ENCODE data around the gene CDH15. TPM values are rescaled to one million over a fixed set of nuclear protein-coding genes. Genes with fewer than 3 reads are reported as not detected.

The CDH15 gene
- total RNA-seq, 1 experiment from 2014 or later: 0.05 TPM

DNA sequence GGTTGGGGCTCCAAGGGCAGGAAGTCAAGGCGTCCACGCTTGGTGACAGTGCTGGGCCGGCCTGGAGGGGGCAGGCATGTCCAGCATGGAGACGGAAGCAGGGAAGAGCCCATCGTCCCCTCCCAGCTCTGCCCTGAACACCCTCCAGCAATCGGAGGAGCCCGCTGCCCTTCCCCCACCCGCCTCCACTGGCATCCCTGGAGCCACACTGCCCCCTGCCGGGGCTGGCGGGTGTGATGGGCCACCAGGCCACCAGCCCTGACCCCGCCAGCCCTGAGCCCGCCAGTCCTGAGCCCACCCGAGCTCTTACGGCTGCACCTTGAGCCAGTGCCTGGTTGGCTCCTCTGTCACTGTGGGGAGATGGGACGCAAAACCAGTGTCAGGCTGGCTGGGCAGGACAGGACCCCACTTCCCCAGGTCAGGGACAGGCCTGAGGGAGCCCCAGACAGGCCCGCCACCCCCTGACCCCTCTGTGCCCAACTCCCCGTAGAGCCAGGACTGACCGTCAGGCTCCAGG is 4.1 kb upstream of the CDH15 start:
- Histone ChIP-seq H3K4me1 (replicated peaks) (peaks cover 6% of the 10 kb centered on the region), H3K27ac (no peak overlapping the region), H3K27me3 (replicated peaks) (peaks cover 43% of the 10 kb centered on the region), H3K4me3 (no peak overlapping the region), H3K9me3 (replicated peaks) (no peaks in the 10 kb centered on the region), H3K36me3 (no peaks in the 10 kb centered on the region)
- peak; percentile 64 to 90 for DNase-seq (ENCODE audit: low read depth in 1 of 2, low spot score in 2 of 2)

DNA sequence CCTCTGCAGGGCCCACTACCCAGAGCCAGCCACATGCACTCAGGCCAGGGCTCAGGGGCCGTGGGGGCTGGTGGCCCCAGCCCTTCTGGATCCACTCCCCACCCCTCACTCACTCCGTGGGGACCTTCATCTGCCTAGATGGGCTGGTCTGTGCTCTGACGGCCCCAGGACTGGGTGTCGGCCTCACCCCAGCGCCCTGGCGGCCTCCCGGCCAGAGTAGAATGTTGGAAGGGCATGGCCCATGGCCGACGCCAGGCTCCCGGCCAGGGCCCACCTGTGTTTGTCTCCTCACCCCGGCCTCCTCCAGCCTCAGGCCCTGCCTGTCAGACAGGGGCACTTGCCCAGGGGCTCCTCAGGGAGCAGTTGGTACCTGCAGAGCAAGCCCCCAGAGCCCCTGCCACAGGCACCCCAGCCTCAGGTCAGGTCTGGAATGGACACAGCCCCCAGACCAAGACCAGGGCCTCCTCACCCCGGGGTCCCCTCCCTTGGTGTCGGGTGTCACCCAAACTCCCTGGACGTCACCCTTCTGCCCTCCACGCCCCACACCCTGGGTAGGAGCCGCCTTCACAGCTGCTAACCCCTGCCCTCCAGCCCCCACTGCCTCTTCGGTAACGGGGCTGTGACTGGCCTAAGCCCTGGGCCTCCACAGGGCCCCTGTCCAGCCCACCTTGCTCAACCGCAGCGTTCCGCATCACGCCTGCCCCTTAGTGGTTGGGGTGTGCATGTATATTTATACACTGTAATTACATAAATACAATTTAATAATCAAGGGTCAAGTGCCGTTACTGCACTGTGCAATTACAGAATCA is 3.0 kb upstream of the CDH15 start:
- Histone ChIP-seq H3K27me3 (replicated peaks) (peaks cover 43% of the 10 kb centered on the region), H3K27ac (no peak overlapping the region), H3K4me3 (no peak overlapping the region), H3K36me3 (no peaks in the 10 kb centered on the region), H3K9me3 (replicated peaks) (no peaks in the 10 kb centered on the region), H3K4me1 (replicated peaks) (peaks cover 6% of the 10 kb centered on the region)
- no peak for DNase-seq (ENCODE audit: low read depth in 1 of 2, low spot score in 2 of 2)

GRCh38 chr16:89169778-89170177 is 1.8 kb upstream of the CDH15 start:
- Histone ChIP-seq H3K4me3 (no peak overlapping the region), H3K4me1 (replicated peaks) (peaks cover 6% of the 10 kb centered on the region), H3K27ac (no peak overlapping the region), H3K9me3 (replicated peaks) (no peaks in the 10 kb centered on the region), H3K27me3 (replicated peaks) (peaks cover 50% of the 10 kb centered on the region), H3K36me3 (no peaks in the 10 kb centered on the region)
- no peak for DNase-seq (ENCODE audit: low read depth in 1 of 2, low spot score in 2 of 2)

GRCh38 chr16:89170346-89171215 is 967 bp upstream of the CDH15 start:
- no peaks in the 10 kb centered on the region for H3K36me3 ChIP-seq
- H3K4me3 ChIP-seq: no peak overlapping the region
- no peak for DNase-seq (ENCODE audit: low read depth in 1 of 2, low spot score in 2 of 2)
- H3K4me1 ChIP-seq (replicated peaks): peaks cover 6% of the 10 kb centered on the region
- no peaks in the 10 kb centered on the region for H3K9me3 ChIP-seq (replicated peaks)
- H3K27me3 ChIP-seq (replicated peaks): peaks cover 50% of the 10 kb centered on the region
- no peak overlapping the region for H3K27ac ChIP-seq

GRCh38 chr16:89172171-89172527 is 601 bp downstream of the CDH15 start:
- no peak for DNase-seq (ENCODE audit: low read depth in 1 of 2, low spot score in 2 of 2)
- H3K36me3 ChIP-seq: no peaks in the 10 kb centered on the region
- H3K27me3 ChIP-seq (replicated peaks): peaks cover 55% of the 10 kb centered on the region
- H3K27ac ChIP-seq: no peak overlapping the region
- H3K4me3 ChIP-seq: no peak overlapping the region
- H3K4me1 ChIP-seq (replicated peaks): peaks cover 4% of the 10 kb centered on the region
- no peaks in the 10 kb centered on the region for H3K9me3 ChIP-seq (replicated peaks)

- peaks cover 56% of the 10 kb centered on the region for H3K27me3 ChIP-seq (replicated peaks)
- no peaks in the 10 kb centered on the region; the same call in 1 of the 2 replicates for H3K4me1 ChIP-seq (replicated peaks)
- no peak for DNase-seq (ENCODE audit: low read depth in 1 of 2, low spot score in 2 of 2)
- no peak overlapping the region for H3K27ac ChIP-seq
- H3K4me3 ChIP-seq: no peak overlapping the region
- H3K9me3 ChIP-seq (replicated peaks): no peaks in the 10 kb centered on the region
- H3K36me3 ChIP-seq: no peaks in the 10 kb centered on the region
Measured at GRCh38 chr16:89172528-89173173, 1.1 kb downstream of the CDH15 start.

DNA sequence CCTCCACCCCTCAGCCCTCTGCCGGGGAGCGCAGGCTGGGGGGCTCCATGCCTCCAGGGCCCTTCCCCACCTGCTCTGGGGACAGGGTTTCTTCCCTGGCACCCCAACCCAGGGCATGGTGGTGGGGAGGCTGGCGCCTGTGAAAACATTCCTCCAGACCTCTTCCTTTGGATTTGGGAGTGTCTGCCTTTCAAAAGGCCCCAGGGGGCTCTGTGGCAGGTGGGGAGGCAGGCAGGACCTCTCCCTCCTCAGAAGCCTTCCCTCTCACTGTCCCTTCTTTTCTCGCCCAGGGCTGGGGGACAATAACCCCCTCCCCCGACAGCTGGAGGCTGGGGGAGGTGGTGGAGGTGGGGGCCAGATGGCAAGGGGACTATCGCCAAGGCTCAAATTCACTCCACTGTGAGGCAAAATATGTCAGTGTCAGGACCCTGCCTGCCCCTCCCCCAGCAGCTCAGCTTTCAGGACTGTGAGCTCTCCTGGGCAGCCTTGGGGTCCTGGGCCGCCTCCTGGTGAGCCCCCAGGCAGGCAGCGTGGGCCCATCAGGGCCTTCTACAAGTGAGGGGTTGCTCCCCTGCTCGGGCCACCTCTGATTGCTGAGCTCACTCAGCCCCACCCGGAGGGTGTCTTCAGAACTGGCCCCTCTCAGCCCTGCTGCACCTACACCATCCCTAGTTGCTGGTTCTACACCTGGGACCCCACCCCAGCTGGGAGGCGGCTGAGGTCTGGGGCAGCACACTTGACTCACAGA is 1.8 kb downstream of the CDH15 start:
- peaks cover 56% of the 10 kb centered on the region for H3K27me3 ChIP-seq (replicated peaks)
- no peaks in the 10 kb centered on the region for H3K36me3 ChIP-seq
- H3K4me3 ChIP-seq: no peak overlapping the region

DNA sequence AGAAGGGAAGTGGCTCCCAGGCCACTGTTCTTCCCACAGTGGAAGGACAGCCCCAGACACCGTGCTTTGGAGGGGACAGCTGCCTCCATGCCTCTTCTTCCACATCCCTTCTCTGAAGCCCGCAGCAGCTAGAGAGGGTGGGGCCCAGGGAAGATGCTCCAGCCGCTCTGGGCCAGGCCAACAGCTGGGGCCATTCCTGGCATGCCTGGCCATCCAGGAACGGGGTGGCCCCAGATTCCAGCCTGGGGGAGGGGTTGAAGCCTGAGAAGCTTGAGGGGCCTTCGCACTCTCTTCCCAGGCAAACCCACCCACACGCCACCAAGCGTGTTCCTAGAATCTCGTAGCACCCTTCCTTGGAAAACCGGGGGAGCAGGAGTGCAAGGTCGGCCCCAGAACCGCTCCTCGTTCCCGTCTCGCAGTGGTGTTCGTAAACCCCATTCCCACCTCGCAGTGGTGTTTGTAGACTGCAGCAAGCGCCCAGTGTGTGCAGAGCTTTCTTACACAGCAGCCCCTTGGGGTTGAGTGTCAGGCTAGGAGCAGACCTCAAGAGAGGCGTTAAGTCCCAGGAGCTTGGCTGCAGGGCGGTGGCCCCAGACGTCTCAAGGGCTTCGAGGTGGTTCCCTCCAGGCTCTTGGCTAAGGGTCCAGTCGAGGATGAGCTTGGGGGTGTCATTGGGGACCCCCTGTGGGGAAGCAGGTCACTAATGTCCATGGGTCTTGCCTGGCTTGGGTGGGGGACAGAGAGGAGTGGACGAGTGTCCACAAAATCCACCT is 2.7 kb downstream of the CDH15 start:
- no peaks in the 10 kb centered on the region for H3K36me3 ChIP-seq
- no peaks in the 10 kb centered on the region for H3K9me3 ChIP-seq (replicated peaks)
- H3K27me3 ChIP-seq (replicated peaks): peaks cover 47% of the 10 kb centered on the region
- no peak overlapping the region for H3K4me3 ChIP-seq
- no peak overlapping the region for H3K27ac ChIP-seq
- no peak for DNase-seq (ENCODE audit: low read depth in 1 of 2, low spot score in 2 of 2)
- H3K4me1 ChIP-seq (replicated peaks): no peaks in the 10 kb centered on the region

More for the DNA sequence above, 1.8 kb downstream of the CDH15 start:
- no peak for DNase-seq (ENCODE audit: low read depth in 1 of 2, low spot score in 2 of 2)
- Histone ChIP-seq H3K4me1 (replicated peaks) (no peaks in the 10 kb centered on the region), H3K9me3 (replicated peaks) (no peaks in the 10 kb centered on the region), H3K27ac (no peak overlapping the region)

DNA sequence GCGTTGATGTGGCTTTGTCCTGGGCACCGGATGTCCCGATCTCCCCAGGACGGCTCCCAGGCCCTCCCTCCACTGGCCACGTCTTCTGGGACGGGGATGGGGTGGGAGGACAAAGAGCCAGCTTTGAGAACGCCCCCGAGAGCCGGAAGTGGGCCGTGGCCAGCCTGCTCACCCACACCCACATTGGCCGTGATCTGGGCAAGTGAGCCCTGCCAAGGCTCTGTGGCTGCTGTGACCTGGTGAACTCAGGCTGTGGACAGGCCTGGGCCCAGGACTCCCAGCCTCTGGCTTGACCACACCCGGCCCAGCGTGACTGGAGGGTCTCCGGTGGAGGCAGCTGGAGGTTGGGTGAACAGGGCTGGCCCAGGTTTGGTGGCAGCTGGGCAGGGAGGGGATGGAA is 3.3 kb downstream of the CDH15 start:
- Histone ChIP-seq H3K27ac (no peak overlapping the region), H3K9me3 (replicated peaks) (no peaks in the 10 kb centered on the region), H3K4me3 (no peak overlapping the region), H3K27me3 (replicated peaks) (peaks cover 40% of the 10 kb centered on the region), H3K4me1 (replicated peaks) (no peaks in the 10 kb centered on the region), H3K36me3 (no peaks in the 10 kb centered on the region)
- no peak for DNase-seq (ENCODE audit: low read depth in 1 of 2, low spot score in 2 of 2)

GRCh38 chr16:89175280-89176146 is 4.0 kb downstream of the CDH15 start:
- no peak overlapping the region for H3K27ac ChIP-seq
- H3K9me3 ChIP-seq (replicated peaks): no peaks in the 10 kb centered on the region
- H3K36me3 ChIP-seq: no peaks in the 10 kb centered on the region
- H3K4me1 ChIP-seq (replicated peaks): no peaks in the 10 kb centered on the region
- H3K4me3 ChIP-seq: no peak overlapping the region
- H3K27me3 ChIP-seq (replicated peaks): peaks cover 35% of the 10 kb centered on the region
- DNase-seq (ENCODE audit: low read depth in 1 of 2, low spot score in 2 of 2): no peak

GRCh38 chr16:89176147-89176690 is 4.7 kb downstream of the CDH15 start:
- no peaks in the 10 kb centered on the region for H3K36me3 ChIP-seq
- no peak for DNase-seq (ENCODE audit: low read depth in 1 of 2, low spot score in 2 of 2)
- H3K4me1 ChIP-seq (replicated peaks): no peaks in the 10 kb centered on the region
- no peak overlapping the region for H3K27ac ChIP-seq
- peaks cover 29% of the 10 kb centered on the region for H3K27me3 ChIP-seq (replicated peaks)
- no peaks in the 10 kb centered on the region for H3K9me3 ChIP-seq (replicated peaks)
- no peak overlapping the region for H3K4me3 ChIP-seq

DNA sequence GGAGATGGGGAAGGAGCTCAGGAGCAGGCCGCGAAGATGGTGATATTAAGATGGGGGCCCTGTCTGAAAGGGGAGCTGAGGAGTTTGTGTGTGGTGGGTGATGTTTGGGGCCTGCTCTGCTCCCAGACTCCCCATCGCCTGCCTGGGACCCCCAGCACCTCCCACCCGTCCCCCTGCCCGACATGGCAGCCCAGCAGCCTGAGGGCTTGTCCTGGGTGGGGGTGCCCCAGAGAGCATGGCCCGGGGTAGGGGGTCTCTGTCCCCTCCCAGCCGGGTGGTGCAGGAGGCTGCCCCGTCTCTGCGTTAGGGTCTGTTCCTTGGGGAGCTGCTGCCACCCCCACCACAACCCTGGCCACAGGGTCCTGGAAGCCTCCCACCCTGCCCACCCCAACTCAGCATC is 5.2 kb downstream of the CDH15 start:
- H3K36me3 ChIP-seq: no peaks in the 10 kb centered on the region
- H3K9me3 ChIP-seq (replicated peaks): no peaks in the 10 kb centered on the region
- H3K27me3 ChIP-seq (replicated peaks): peaks cover 28% of the 10 kb centered on the region

More for the DNA sequence above, 5.2 kb downstream of the CDH15 start:
- Histone ChIP-seq H3K27ac (no peak overlapping the region), H3K4me3 (no peak overlapping the region), H3K4me1 (replicated peaks) (no peaks in the 10 kb centered on the region)
- no peak for DNase-seq (ENCODE audit: low read depth in 1 of 2, low spot score in 2 of 2)
